Measurements from ENCODE around the gene CDK5RAP3.

- TF ChIP-seq REST (IDR thresholded peaks at IDR 0.05) (no peak), GATA3 (IDR thresholded peaks at IDR 0.05; ENCODE audit: borderline replicate concordance) (no peak), CTCF (IDR thresholded peaks at IDR 0.05) (no peak), USF2 (IDR thresholded peaks at IDR 0.05) (no peak), E2F6 (IDR thresholded peaks at IDR 0.05; ENCODE audit: borderline replicate concordance, low read depth) (no peak), RCOR1 (IDR thresholded peaks at IDR 0.05; ENCODE audit: low read depth, low read length) (no peak), BCL3 (IDR thresholded peaks at IDR 0.05) (no peak), RAD21 (conservative IDR thresholded peaks at IDR 0.05 in 1 of 2, IDR thresholded peaks at IDR 0.05 in 1 of 2) (no peak), POLR2A (IDR thresholded peaks at IDR 0.05; ENCODE audit: low read length) (no peak), HDAC2 (IDR thresholded peaks at IDR 0.05) (no peak), MYC (IDR thresholded peaks at IDR 0.05; ENCODE audit: borderline replicate concordance, low read length) (no peak), BHLHE40 (IDR thresholded peaks at IDR 0.05; ENCODE audit: low read depth, low read length) (no peak), HOXA7 (CRISPR knock-in tag; IDR thresholded peaks at IDR 0.05) (no peak)
Observed at GRCh38 chr17:47997586-47997985, 26.7 kb downstream of the CDK5RAP3 start.
